NOMO-1 treated with DMSO at 0.1 percent for 48 hours (cell line): Measurements from ENCODE around the gene ZBED4.
A peak's percentile ranks its signal among the peaks of the same experiment; 100 is the strongest.
"Not testable (repeated sequence)": the region's sequence is repeated elsewhere in the genome, so short reads cannot be mapped to it uniquely, and the experiment has no call there.

Experiments used
- DNase-seq: peaks from one replicate; lab custom pipeline; 2025; ENCODE audit not compliant: unreplicated experiment; lab: John Stamatoyannopoulos, UW

The ZBED4 gene

GRCh38 chr22:49852898-49853894 lies at the start of gene ZBED4:
TSS of gene ZBED4 (plus strand) at chr22:49853844. CDS start at chr22:49883663, 29,819 bp downstream.
- peak; percentile 95 for DNase-seq

GRCh38 chr22:49807129-49807528 lies 46.5 kb upstream of the ZBED4 start:
- DNase-seq = no peak

GRCh38 chr22:49807780-49808708 lies 45.6 kb upstream of the ZBED4 start:
- DNase-seq = no peak

- DNase-seq = no peak
Observed at GRCh38 chr22:49810363-49811019, 43.2 kb upstream of the ZBED4 start.

- no peak for DNase-seq
Observed at GRCh38 chr22:49811020-49811791, 42.4 kb upstream of the ZBED4 start.

- DNase-seq = no peak
Observed at GRCh38 chr22:49812838-49813237, 40.8 kb upstream of the ZBED4 start.

GRCh38 chr22:49814164-49814686 lies 39.4 kb upstream of the ZBED4 start:
- no peak for DNase-seq

- DNase-seq = no peak
Observed at GRCh38 chr22:49814856-49815255, 38.8 kb upstream of the ZBED4 start.

GRCh38 chr22:49815641-49816091 lies 38.0 kb upstream of the ZBED4 start:
- no peak for DNase-seq

GRCh38 chr22:49817359-49817758 lies 36.3 kb upstream of the ZBED4 start:
- DNase-seq = no peak

- no peak for DNase-seq
Observed at GRCh38 chr22:49820984-49821383, 32.7 kb upstream of the ZBED4 start.

GRCh38 chr22:49821741-49822140 lies 31.9 kb upstream of the ZBED4 start:
- not testable (repeated sequence) for DNase-seq

GRCh38 chr22:49823289-49824045 lies 30.2 kb upstream of the ZBED4 start:
- no peak for DNase-seq

- DNase-seq = no peak
Observed at GRCh38 chr22:49824185-49824925, 29.3 kb upstream of the ZBED4 start.

GRCh38 chr22:49824936-49825335 lies 28.7 kb upstream of the ZBED4 start:
- DNase-seq = no peak

- no peak for DNase-seq
Observed at GRCh38 chr22:49825436-49825835, 28.2 kb upstream of the ZBED4 start.

GRCh38 chr22:49825944-49826602 lies 27.6 kb upstream of the ZBED4 start:
- peak; percentile 40 for DNase-seq
